OCI-LY7 (cell line): ENCODE measurements around the gene CREB3. TPM values are rescaled to one million over a fixed set of nuclear protein-coding genes. Genes with fewer than 3 reads are reported as not detected.

Source experiments
- BruUV-seq: library from RNA; stranded (reverse); fragments of 400-500 nt; replicated peaks from 2 replicates; lab custom pipeline; 2021; lab: Mats Ljungman, UMichigan
- CTCF ChIA-PET: fragments of 300-600 bp; sonication (Branson Sonifier 250); formaldehyde crosslinking; loops from one replicate; lab custom pipeline; 2022; ENCODE audit warnings: antibody characterized with exemption; ENCODE audit not compliant: unreplicated experiment; lab: Charles Lee
- POLR2A ChIA-PET: fragments of 300-600 bp; sonication (Branson Sonifier 250); formaldehyde crosslinking; loops from one replicate; lab custom pipeline; 2022; ENCODE audit warnings: antibody characterized with exemption; lab: Charles Lee
- DNase-seq: peaks from one replicate; pipeline ENCODE4 v3.0.0-alpha.2; 2015; ENCODE audit warnings: low spot score
- H2AFZ ChIP-seq: fragments of 200-600 bp; sonication (generic), shearing (Covaris generic); 2 replicates; pipeline ENCODE4 v1.6.1; 2014; ENCODE audit warnings: mild to moderate bottlenecking, antibody characterized with exemption, low read length, moderate library complexity
- H3K27ac ChIP-seq: fragments of 200-600 bp; sonication (generic); 2 replicates; pipeline ENCODE4 v1.5.1; 2014; ENCODE audit warnings: mixed run types, low read depth, mild to moderate bottlenecking, moderate library complexity, low read length, inconsistent platforms; ENCODE audit not compliant: poor library complexity, severe bottlenecking
- H3K36me3 ChIP-seq: fragments of 200-600 bp; sonication (generic); 2 replicates; pipeline ENCODE4 v1.6.1; 2014; ENCODE audit warnings: mild to moderate bottlenecking, antibody characterized with exemption, low read length, moderate library complexity, mixed read lengths; ENCODE audit not compliant: insufficient read depth
- H3K4me1 ChIP-seq: fragments of 200-600 bp; sonication (generic); 2 replicates; pipeline ENCODE4 v1.5.1; 2014; ENCODE audit warnings: mild to moderate bottlenecking, low read length; ENCODE audit not compliant: insufficient read depth, poor library complexity, severe bottlenecking
- H3K4me2 ChIP-seq: fragments of 200-600 bp; sonication (generic); 2 replicates; pipeline ENCODE4 v1.6.1; 2014; ENCODE audit warnings: mild to moderate bottlenecking, low read length
- H3K4me3 ChIP-seq: fragments of 200-600 bp; sonication (generic); 2 replicates; pipeline ENCODE4 v1.5.1; 2014; ENCODE audit warnings: mild to moderate bottlenecking, low read depth, low read length; ENCODE audit not compliant: poor library complexity, severe bottlenecking
- H3K79me2 ChIP-seq: fragments of 200-600 bp; sonication (generic); 2 replicates; pipeline ENCODE4 v1.6.1; 2016; ENCODE audit warnings: low read depth, mild to moderate bottlenecking, low read length, moderate library complexity, mixed read lengths; ENCODE audit not compliant: insufficient read depth
- H3K9me2 ChIP-seq: fragments of 200-600 bp; sonication (generic); 2 replicates; pipeline ENCODE4 v1.6.1; 2016; ENCODE audit warnings: mild to moderate bottlenecking, low read length, mixed read lengths; ENCODE audit not compliant: insufficient read depth
- H3K9me3 ChIP-seq: fragments of 200-600 bp; sonication (generic); 2 replicates; pipeline ENCODE4 v1.6.1; 2014; ENCODE audit warnings: mild to moderate bottlenecking, mixed run types, low read length, mixed read lengths
- H4K20me1 ChIP-seq: fragments of 200-600 bp; sonication (generic); 2 replicates; pipeline ENCODE4 v1.6.1; 2014; ENCODE audit warnings: mild to moderate bottlenecking, antibody characterized with exemption, low read length, moderate library complexity, mixed read lengths; ENCODE audit not compliant: insufficient read depth
- EZH2phosphoT487 ChIP-seq: fragments of 200-600 bp; sonication (generic); IDR thresholded peaks from 2 replicates; pipeline ENCODE4 v1.6.1; 2018; ENCODE audit warnings: low read depth, borderline replicate concordance, mild to moderate bottlenecking, mixed run types, antibody characterized with exemption, low read length, moderate library complexity, mixed read lengths
- intact Hi-C: fragments of 100-400 bp; cut with micrococcal nuclease; formaldehyde crosslinking; loops from one replicate; pipeline ENCODE4 v1.10.0; 2022; ENCODE audit not compliant: unreplicated experiment
- total RNA-seq, 2 experiments: library from RNA; depleted of rRNA in 1 of 2; stranded (reverse); fragments of >200 nt in 1 of 2; shearing (Covaris generic) in 1 of 2; gene quantifications; 2 replicates each; pipeline ENCODE4 v1.2.3, GENCODE V29; 2014 to 2022
- TF ChIP-seq, protein P1 (sequence below): fragments of 200-600 bp; sonication (generic); conservative IDR thresholded peaks from 2 replicates; pipeline ENCODE4 v1.5.1; 2014; ENCODE audit warnings: mild to moderate bottlenecking, antibody characterized with exemption, low read length, moderate library complexity, mixed read lengths

Gene CREB3
- total RNA-seq, 2 experiments from 2014 or later = 18.2 to 23.0 TPM

DNA sequence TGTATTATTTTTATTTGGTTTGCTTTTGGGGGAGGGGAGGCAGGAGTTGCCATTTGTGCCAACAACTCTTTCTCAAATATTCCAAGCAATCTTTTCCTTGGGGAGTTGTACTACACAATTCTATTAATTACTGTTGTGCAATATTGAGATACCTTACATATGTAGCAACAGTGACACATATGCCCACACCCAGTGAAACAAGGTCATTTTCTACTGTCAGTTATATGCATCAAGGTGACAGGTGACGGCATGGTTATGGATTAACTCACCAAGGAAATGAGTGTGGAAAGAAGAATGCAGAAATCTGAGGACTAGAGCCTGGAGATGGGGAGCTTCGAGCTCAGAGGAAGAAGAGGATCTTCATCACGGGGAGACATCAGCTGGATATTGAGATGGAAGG lies 39.5 kb downstream of the CREB3 start:
- Histone ChIP-seq H3K4me3 (no peak overlapping the region), H4K20me1 (no peaks in the 10 kb centered on the region), H3K79me2 (no peaks in the 10 kb centered on the region; the same call in 1 of the 2 replicates), H3K9me3 (no peaks in the 10 kb centered on the region), H3K4me2 (no peak overlapping the region), H3K36me3 (no peaks in the 10 kb centered on the region), H3K27ac (no peak overlapping the region), H3K9me2 (no peaks in the 10 kb centered on the region), H2AFZ (no peak overlapping the region), H3K4me1 (peaks cover 65% of the 10 kb centered on the region)
- ChIA-PET CTCF (interaction anchor here (1.2 kb wide), 1 partner anchor 24 kb away, joined by 4 read pairs; no protein-coding TSS in a partner anchor), POLR2A (interaction anchor here (0.6 to 2.0 kb wide), 7 partner anchors 9 to 1357 kb away, joined by 3 to 9 read pairs (median 4); partner anchors contain the start of genes GBA2 and RGP1)
- no peak for DNase-seq
- intact Hi-C loops = no loop called here
- no TSS peak for BruUV-seq
- no peak for TF ChIP-seq EZH2phosphoT487
- TF ChIP-seq, protein P1, sequence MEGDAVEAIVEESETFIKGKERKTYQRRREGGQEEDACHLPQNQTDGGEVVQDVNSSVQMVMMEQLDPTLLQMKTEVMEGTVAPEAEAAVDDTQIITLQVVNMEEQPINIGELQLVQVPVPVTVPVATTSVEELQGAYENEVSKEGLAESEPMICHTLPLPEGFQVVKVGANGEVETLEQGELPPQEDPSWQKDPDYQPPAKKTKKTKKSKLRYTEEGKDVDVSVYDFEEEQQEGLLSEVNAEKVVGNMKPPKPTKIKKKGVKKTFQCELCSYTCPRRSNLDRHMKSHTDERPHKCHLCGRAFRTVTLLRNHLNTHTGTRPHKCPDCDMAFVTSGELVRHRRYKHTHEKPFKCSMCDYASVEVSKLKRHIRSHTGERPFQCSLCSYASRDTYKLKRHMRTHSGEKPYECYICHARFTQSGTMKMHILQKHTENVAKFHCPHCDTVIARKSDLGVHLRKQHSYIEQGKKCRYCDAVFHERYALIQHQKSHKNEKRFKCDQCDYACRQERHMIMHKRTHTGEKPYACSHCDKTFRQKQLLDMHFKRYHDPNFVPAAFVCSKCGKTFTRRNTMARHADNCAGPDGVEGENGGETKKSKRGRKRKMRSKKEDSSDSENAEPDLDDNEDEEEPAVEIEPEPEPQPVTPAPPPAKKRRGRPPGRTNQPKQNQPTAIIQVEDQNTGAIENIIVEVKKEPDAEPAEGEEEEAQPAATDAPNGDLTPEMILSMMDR = no peak

DNA sequence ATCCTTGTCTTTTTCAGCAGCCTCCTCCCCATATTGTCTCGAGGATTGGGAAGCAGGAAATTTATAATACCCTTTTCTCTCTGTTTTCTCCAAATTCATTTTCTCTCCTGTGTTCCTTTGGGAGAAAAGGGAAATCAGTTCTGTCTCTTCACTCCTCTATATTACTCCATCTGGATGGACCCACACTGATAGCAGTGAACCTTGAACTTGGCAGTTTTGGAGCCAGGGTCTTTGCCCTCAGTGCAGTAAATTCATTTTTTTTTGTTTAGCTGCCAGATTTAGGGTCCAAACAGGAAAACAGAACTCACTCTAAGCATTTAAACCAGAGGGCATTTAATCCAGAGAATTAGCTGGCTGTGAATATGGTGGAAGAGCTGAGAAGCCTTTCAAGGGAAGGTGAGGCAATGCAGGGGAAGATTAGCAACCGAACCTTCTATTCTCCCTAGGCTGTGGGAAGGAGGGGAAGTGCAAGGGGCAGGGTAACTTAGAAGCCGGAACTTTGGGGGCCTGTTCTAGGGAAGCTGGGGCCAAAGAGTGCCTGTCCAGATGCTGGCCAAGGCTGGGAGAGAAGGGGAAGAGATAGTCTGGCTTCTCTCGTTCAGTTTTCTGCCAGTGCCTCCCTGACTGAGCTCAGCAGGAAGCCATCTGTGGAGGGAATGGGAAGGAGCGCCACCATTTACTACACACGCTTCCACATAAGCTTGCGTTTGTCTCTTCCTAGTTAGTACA lies 42.6 kb downstream of the CREB3 start:
- H2AFZ ChIP-seq = peak overlapping the region; percentile 63
- POLR2A ChIA-PET = interaction anchor here (0.6 to 2.4 kb wide), 14 partner anchors 12 to 843 kb away, joined by 3 to 12 read pairs (median 4); partner anchors contain the start of genes ARHGEF39, GBA2, RGP1 and TLN1
- H4K20me1 ChIP-seq = no peaks in the 10 kb centered on the region

More for the DNA sequence above, 42.6 kb downstream of the CREB3 start:
- TF ChIP-seq, protein P1 = 0 out of 2 replicates have a peak, but pooled peaks have one; percentile 24
- no peak for TF ChIP-seq EZH2phosphoT487
- CTCF ChIA-PET = interaction anchor here (0.9 to 1.5 kb wide), 5 partner anchors 15 to 47 kb away, joined by 3 to 6 read pairs (median 3); partner anchors contain the start of genes GBA2 and RGP1
- no TSS peak for BruUV-seq
- peaks cover 65% of the 10 kb centered on the region for H3K4me1 ChIP-seq
- no peaks in the 10 kb centered on the region; the same call in 1 of the 2 replicates for H3K79me2 ChIP-seq
- no peaks in the 10 kb centered on the region for H3K9me2 ChIP-seq
- peak overlapping the region; percentile 89 for H3K27ac ChIP-seq
- peaks cover 1% of the 10 kb centered on the region for H3K36me3 ChIP-seq
- intact Hi-C loops = no loop called here
- peak overlapping the region; percentile 39 for H3K4me3 ChIP-seq
- peak overlapping the region; percentile 76 for H3K4me2 ChIP-seq
- H3K9me3 ChIP-seq = no peaks in the 10 kb centered on the region
- DNase-seq = peak; percentile 41
